Keratinocyte (primary cell): ENCODE results near the gene TNFSF9. TPM values are rescaled to one million over a fixed set of nuclear protein-coding genes. Genes with fewer than 3 reads are reported as not detected.

ENCODE experiments used
- DNase-seq: peaks from one replicate; pipeline ENCODE4 v3.0.0-alpha.2; 2011; ENCODE audit warnings: low read depth, missing footprints, low spot score
- FAIRE-seq: peaks from 2 replicates; lab custom pipeline; 2011; peaks lifted over from hg19 to GRCh38; lab: Jason Lieb, UNC
- H2AFZ ChIP-seq: 2 replicates; pipeline ENCODE4 v1.6.0; 2012; ENCODE audit warnings: low read length, control low read depth, inconsistent platforms; ENCODE audit not compliant: control insufficient read depth
- H3K27ac ChIP-seq: 2 replicates; pipeline ENCODE4 v1.5.1; 2011; ENCODE audit warnings: low read length; ENCODE audit not compliant: control insufficient read depth, insufficient read depth
- H3K27me3 ChIP-seq: 3 replicates; pipeline ENCODE4 v1.6.0; 2011; ENCODE audit warnings: low read length; ENCODE audit not compliant: control insufficient read depth, insufficient read depth; ENCODE audit errors: extremely low read depth
- H3K36me3 ChIP-seq, 2 experiments: 2 replicates in 1 of 2; 3 replicates in 1 of 2; pipeline ENCODE4 v1.5.1; 2011; ENCODE audit warnings: low read length in 2 of 2, mild to moderate bottlenecking in 1 of 2; ENCODE audit not compliant: control insufficient read depth in 2 of 2, insufficient read depth in 2 of 2; ENCODE audit errors: extremely low read depth in 1 of 2
- H3K4me1 ChIP-seq: 3 replicates; pipeline ENCODE4 v1.5.1; 2011; ENCODE audit warnings: low read length; ENCODE audit not compliant: control insufficient read depth, insufficient read depth; ENCODE audit errors: extremely low read depth
- H3K4me2 ChIP-seq: 3 replicates; pipeline ENCODE4 v1.6.0; 2011; ENCODE audit warnings: low read depth, low read length; ENCODE audit not compliant: control insufficient read depth, insufficient read depth; ENCODE audit errors: extremely low read depth
- H3K4me3 ChIP-seq, 3 experiments: fragments of 200-600 bp in 1 of 3; sonication (generic) in 1 of 3; 2 replicates in 2 of 3; 3 replicates in 1 of 3; pipeline ENCODE4 v1.5.1; 2011 to 2016; ENCODE audit warnings: low read length in 3 of 3, mild to moderate bottlenecking in 3 of 3, control low read depth in 2 of 3, inconsistent platforms in 1 of 3, low read depth in 1 of 3, mixed read lengths in 1 of 3, mixed run types in 1 of 3, moderate library complexity in 1 of 3; ENCODE audit not compliant: control insufficient read depth in 2 of 3, insufficient read depth in 2 of 3; ENCODE audit errors: extremely low read depth in 1 of 3
- H3K79me2 ChIP-seq: 2 replicates; pipeline ENCODE4 v1.6.0; 2012; ENCODE audit warnings: low read length; ENCODE audit not compliant: control insufficient read depth, insufficient read depth
- H3K9ac ChIP-seq: 3 replicates; pipeline ENCODE4 v1.6.0; 2011; ENCODE audit warnings: low read length; ENCODE audit not compliant: control insufficient read depth, insufficient read depth; ENCODE audit errors: extremely low read depth
- H3K9me1 ChIP-seq: 3 replicates; pipeline ENCODE4 v1.6.0; 2011; ENCODE audit warnings: low read length; ENCODE audit not compliant: control insufficient read depth, insufficient read depth; ENCODE audit errors: extremely low read depth
- H3K9me3 ChIP-seq: 2 replicates; pipeline ENCODE4 v1.5.1; 2012; ENCODE audit warnings: low read depth, low read length; ENCODE audit not compliant: control insufficient read depth
- H4K20me1 ChIP-seq: 3 replicates; pipeline ENCODE4 v1.6.0; 2011; ENCODE audit warnings: low read length; ENCODE audit not compliant: control insufficient read depth, insufficient read depth; ENCODE audit errors: extremely low read depth
- EZH2 ChIP-seq: IDR thresholded peaks from one replicate; pipeline ENCODE4 v1.6.1; 2012; ENCODE audit warnings: inconsistent platforms, mild to moderate bottlenecking, low read length, moderate library complexity
- dilution Hi-C: fragments of 300-500 bp; cut with MboI; formaldehyde crosslinking; loops from one replicate; pipeline ENCODE4 v1.7.0; 2020; ENCODE audit warnings: low sequenced_read_pairs; ENCODE audit not compliant: extremely low pct_ligation_motif_present
- polyA plus RNA-seq, 5 experiments: library from polyadenylated mRNA; depleted of rRNA in 3 of 5; stranded (reverse) in 3 of 5; stranded (forward) in 1 of 5; unstranded in 1 of 5; fragments of >200 nt; gene quantifications; 1 replicate in 1 of 5; 2 replicates in 3 of 5; 3 replicates in 1 of 5; pipeline versions ENCODE4 v1.2.1 to v1.2.3, GENCODE V29; 2011 to 2012; ENCODE audit warnings: missing spikeins in 2 of 5, low read depth in 1 of 5, low replicate concordance in 1 of 5
- TF ChIP-seq, protein P1 (sequence below), 3 experiments: IDR thresholded peaks in 1 of 3; conservative IDR thresholded peaks in 1 of 3; optimal IDR thresholded peaks in 1 of 3; 2 replicates in 2 of 3; 3 replicates in 1 of 3; pipeline versions ENCODE3 to v1.5.1; 2011; ENCODE audit warnings: low read length in 3 of 3, mild to moderate bottlenecking in 3 of 3, moderate library complexity in 2 of 3, control low read depth in 1 of 3, inconsistent platforms in 1 of 3; ENCODE audit not compliant: insufficient read depth in 2 of 3; ENCODE audit errors: extremely low read depth in 1 of 3

The TNFSF9 gene
- polyA plus RNA-seq, 1 donor (not counting 4 experiments of a cell fraction or from before 2014, with no cell fraction given), result 12.3 TPM

DNA sequence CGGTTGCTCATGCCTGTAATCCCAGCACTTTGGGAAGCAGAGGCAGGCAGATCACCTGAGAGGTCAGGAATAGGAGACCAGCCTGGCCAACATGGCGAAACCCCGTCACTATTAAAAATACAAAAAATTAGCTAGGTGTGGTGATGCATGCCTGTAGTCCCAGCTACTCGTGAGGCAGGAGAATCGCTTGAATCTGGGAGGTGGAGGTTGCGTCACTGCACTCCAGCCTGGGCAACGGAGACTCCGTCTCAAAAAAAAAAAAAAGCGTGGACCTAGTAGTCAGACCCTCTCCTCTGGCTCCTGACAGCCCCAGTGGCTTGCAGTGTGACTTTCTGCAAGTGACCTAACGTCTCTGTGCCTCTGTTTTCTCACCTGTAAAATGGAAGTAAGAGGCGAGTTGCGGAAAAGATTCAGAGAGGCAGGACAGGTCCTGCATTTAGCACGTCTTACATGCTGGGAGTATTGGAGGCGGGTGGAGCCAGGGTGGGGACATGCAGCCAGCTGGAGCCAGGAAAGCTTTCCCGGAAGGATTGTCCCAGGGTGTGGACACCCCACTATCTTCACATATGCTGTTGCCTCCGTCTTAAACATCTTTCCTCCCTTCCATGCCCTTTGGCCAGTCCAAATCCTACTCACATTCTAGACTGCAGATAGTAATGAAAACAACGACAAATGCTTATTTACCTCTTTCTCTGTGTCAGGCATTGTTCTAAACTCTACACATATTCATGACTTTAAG, 31.6 kb upstream of the TNFSF9 start:
- DNase-seq (no peak), FAIRE-seq (no peak)
- Histone ChIP-seq H3K27me3 (peaks cover 46% of the 10 kb centered on the region), H3K4me2 (peak overlapping the region; percentile 57), H3K4me3 (peak overlapping the region in 1 of 3 experiments; percentile 40), H3K79me2 (no peaks in the 10 kb centered on the region), H3K9ac (no peak overlapping the region), H3K9me1 (no peaks in the 10 kb centered on the region), H3K27ac (no peak overlapping the region), H4K20me1 (no peaks in the 10 kb centered on the region), H3K4me1 (no peaks in the 10 kb centered on the region), H3K9me3 (no peaks in the 10 kb centered on the region), H2AFZ (peak overlapping the region; percentile 29), H3K36me3 (no peaks in the 10 kb centered on the region)
- TF ChIP-seq, protein P1, sequence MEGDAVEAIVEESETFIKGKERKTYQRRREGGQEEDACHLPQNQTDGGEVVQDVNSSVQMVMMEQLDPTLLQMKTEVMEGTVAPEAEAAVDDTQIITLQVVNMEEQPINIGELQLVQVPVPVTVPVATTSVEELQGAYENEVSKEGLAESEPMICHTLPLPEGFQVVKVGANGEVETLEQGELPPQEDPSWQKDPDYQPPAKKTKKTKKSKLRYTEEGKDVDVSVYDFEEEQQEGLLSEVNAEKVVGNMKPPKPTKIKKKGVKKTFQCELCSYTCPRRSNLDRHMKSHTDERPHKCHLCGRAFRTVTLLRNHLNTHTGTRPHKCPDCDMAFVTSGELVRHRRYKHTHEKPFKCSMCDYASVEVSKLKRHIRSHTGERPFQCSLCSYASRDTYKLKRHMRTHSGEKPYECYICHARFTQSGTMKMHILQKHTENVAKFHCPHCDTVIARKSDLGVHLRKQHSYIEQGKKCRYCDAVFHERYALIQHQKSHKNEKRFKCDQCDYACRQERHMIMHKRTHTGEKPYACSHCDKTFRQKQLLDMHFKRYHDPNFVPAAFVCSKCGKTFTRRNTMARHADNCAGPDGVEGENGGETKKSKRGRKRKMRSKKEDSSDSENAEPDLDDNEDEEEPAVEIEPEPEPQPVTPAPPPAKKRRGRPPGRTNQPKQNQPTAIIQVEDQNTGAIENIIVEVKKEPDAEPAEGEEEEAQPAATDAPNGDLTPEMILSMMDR (optimal IDR thresholded peaks at IDR 0.05 in 1 of 3, IDR thresholded peaks at IDR 0.05 in 1 of 3, conservative IDR thresholded peaks at IDR 0.05 in 1 of 3; ENCODE audit: extremely low read depth in 1 of 3, insufficient read depth in 2 of 3, low read length in 3 of 3), result no peak
- TF ChIP-seq EZH2, result no peak
- dilution Hi-C loops, result no loop called here

DNA sequence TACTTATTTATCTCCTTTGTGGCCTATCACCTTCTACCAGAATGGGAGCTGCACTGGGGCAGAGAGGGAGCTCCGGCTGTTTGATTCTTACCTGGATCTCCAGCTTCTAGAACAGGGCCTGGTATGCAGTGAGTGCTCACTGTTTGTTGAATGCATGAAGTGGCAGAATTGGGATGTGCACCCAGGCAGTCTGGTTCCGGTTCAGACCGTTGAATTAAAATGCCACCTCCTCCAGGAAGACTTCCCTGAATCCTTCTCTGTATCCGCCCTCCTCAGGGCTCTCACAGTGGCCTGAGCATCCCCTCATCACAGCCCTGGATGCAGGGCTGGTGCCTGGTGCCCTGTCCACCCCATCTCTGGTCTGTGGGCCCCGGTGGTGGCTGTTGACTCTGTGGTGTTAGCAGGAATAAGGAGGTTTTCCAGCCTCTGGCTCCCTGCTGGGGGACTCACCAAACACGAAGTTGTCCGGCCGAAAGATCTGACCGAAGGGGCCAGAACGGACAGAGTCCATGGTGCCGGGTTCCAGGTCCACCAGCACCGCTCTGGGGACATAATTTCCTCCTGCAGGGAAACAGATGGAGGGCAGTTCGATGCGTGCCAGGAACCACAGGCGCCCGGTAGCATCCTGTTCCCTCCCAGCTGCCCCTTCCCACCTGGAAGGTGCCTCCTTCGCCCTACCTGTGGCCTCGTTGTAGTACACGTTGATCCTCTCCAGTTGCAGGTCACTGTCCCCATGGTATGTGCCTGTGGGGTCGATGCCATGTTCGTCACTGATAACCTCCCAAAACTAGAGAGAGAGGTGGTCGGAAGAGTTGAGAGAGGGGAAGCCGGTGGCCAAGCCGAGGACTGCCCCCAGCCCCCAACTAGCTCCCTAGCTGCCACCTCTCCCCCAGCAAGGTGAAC, 29.7 kb upstream of the TNFSF9 start:
- Histone ChIP-seq H3K4me3 (no peak overlapping the region), H3K27me3 (peaks cover 46% of the 10 kb centered on the region), H3K27ac (no peak overlapping the region), H3K4me2 (no peak overlapping the region), H3K9me3 (no peaks in the 10 kb centered on the region), H3K36me3 (no peaks in the 10 kb centered on the region), H3K79me2 (no peaks in the 10 kb centered on the region), H3K9ac (no peak overlapping the region), H3K4me1 (no peaks in the 10 kb centered on the region), H3K9me1 (no peaks in the 10 kb centered on the region), H2AFZ (no peak overlapping the region), H4K20me1 (no peaks in the 10 kb centered on the region)
- dilution Hi-C loops, result no loop called here
- TF ChIP-seq, protein P1 (optimal IDR thresholded peaks at IDR 0.05 in 1 of 3, IDR thresholded peaks at IDR 0.05 in 1 of 3, conservative IDR thresholded peaks at IDR 0.05 in 1 of 3; ENCODE audit: extremely low read depth in 1 of 3, insufficient read depth in 2 of 3, low read length in 3 of 3), result no peak
- TF ChIP-seq EZH2, result no peak
- no peak for FAIRE-seq
- no peak for DNase-seq
